ENCODE measurements around the gene TTLL11.

Gene TTLL11

GRCh38 chr9:121812159-121812735 lies 280.9 kb downstream of the TTLL11 start:
- Histone ChIP-seq H3K4me3 (ENCODE audit: control insufficient read depth in 1 of 7, extremely low read depth in 1 of 7, insufficient read depth in 4 of 7, low read depth in 2 of 7, low read length in 6 of 7) (no peak overlapping the region), H3K27me3 (replicated peaks in 2 of 5; ENCODE audit: control insufficient read depth in 4 of 5, insufficient read depth in 5 of 5, low read length in 4 of 5) (peaks cover 0 to 4% (median 0%) of the 10 kb centered on the region in 5 experiments), H3K4me1 (ENCODE audit: control extremely low read depth in 1 of 4, control insufficient read depth in 4 of 4, insufficient read depth in 4 of 4, low read length in 3 of 4) (no peaks in the 10 kb centered on the region), H3K9me3 (ENCODE audit: control extremely low read depth in 1 of 5, control insufficient read depth in 4 of 5, insufficient read depth in 2 of 5, low read depth in 1 of 5, low read length in 4 of 5) (no peaks in the 10 kb centered on the region), H3K36me3 (ENCODE audit: control insufficient read depth in 4 of 4, insufficient read depth in 4 of 4, low read length in 3 of 4) (no peaks in the 10 kb centered on the region), H3K27ac (ENCODE audit: insufficient read depth in 1 of 2, low read depth in 1 of 2, low read length in 2 of 2, poor library complexity in 1 of 2, severe bottlenecking in 2 of 2) (no peak overlapping the region)
- ChIA-PET POLR2A (no interaction called here), CTCF (interaction anchor here (0.6 to 1.4 kb wide), 2 partner anchors 9 to 54 kb away, joined by 3 to 5 read pairs; no protein-coding TSS in a partner anchor)
- no peak for DNase-seq
- WGBS (ENCODE audit: insufficient coverage): 100% methylated on average over 10 of the region's 12 CpGs

- Histone ChIP-seq H3K27me3 (replicated peaks in 2 of 5; ENCODE audit: control insufficient read depth in 4 of 5, insufficient read depth in 5 of 5, low read length in 4 of 5) (peaks cover 0 to 4% (median 0%) of the 10 kb centered on the region in 5 experiments), H3K4me3 (ENCODE audit: control insufficient read depth in 1 of 7, extremely low read depth in 1 of 7, insufficient read depth in 4 of 7, low read depth in 2 of 7, low read length in 6 of 7) (no peak overlapping the region), H3K27ac (ENCODE audit: insufficient read depth in 1 of 2, low read depth in 1 of 2, low read length in 2 of 2, poor library complexity in 1 of 2, severe bottlenecking in 2 of 2) (no peak overlapping the region), H3K4me1 (ENCODE audit: control extremely low read depth in 1 of 4, control insufficient read depth in 4 of 4, insufficient read depth in 4 of 4, low read length in 3 of 4) (no peaks in the 10 kb centered on the region), H3K9me3 (ENCODE audit: control extremely low read depth in 1 of 5, control insufficient read depth in 4 of 5, insufficient read depth in 2 of 5, low read depth in 1 of 5, low read length in 4 of 5) (no peaks in the 10 kb centered on the region), H3K36me3 (ENCODE audit: control insufficient read depth in 4 of 4, insufficient read depth in 4 of 4, low read length in 3 of 4) (no peaks in the 10 kb centered on the region)
- 96% methylated on average over 9 of the region's 10 CpGs for WGBS (ENCODE audit: insufficient coverage)
- POLR2A ChIA-PET: no interaction called here
- CTCF ChIA-PET: interaction anchor here (0.5 to 1.4 kb wide), 2 partner anchors 9 to 35 kb away, joined by 3 to 5 read pairs; no protein-coding TSS in a partner anchor
- no peak for DNase-seq
Observed at GRCh38 chr9:121811751-121812150, 281.4 kb downstream of the TTLL11 start.

- CTCF ChIA-PET: interaction anchor here (0.5 kb wide), 1 partner anchor 36 kb away, joined by 3 read pairs; no protein-coding TSS in a partner anchor
- peaks cover 0 to 4% (median 0%) of the 10 kb centered on the region in 5 experiments for H3K27me3 ChIP-seq (replicated peaks in 2 of 5; ENCODE audit: control insufficient read depth in 4 of 5, insufficient read depth in 5 of 5, low read length in 4 of 5)
- POLR2A ChIA-PET: no interaction called here
Observed at GRCh38 chr9:121811140-121811539, 282.0 kb downstream of the TTLL11 start.

GRCh38 chr9:121810489-121810888 lies 282.6 kb downstream of the TTLL11 start:
- Histone ChIP-seq H3K4me1 (ENCODE audit: control extremely low read depth in 1 of 4, control insufficient read depth in 4 of 4, insufficient read depth in 4 of 4, low read length in 3 of 4) (no peaks in the 10 kb centered on the region), H3K27me3 (replicated peaks in 2 of 5; ENCODE audit: control insufficient read depth in 4 of 5, insufficient read depth in 5 of 5, low read length in 4 of 5) (peaks cover 0 to 2% (median 0%) of the 10 kb centered on the region in 5 experiments), H3K36me3 (ENCODE audit: control insufficient read depth in 4 of 4, insufficient read depth in 4 of 4, low read length in 3 of 4) (no peaks in the 10 kb centered on the region), H3K9me3 (ENCODE audit: control extremely low read depth in 1 of 5, control insufficient read depth in 4 of 5, insufficient read depth in 2 of 5, low read depth in 1 of 5, low read length in 4 of 5) (no peaks in the 10 kb centered on the region), H3K27ac (ENCODE audit: insufficient read depth in 1 of 2, low read depth in 1 of 2, low read length in 2 of 2, poor library complexity in 1 of 2, severe bottlenecking in 2 of 2) (no peak overlapping the region), H3K4me3 (ENCODE audit: control insufficient read depth in 1 of 7, extremely low read depth in 1 of 7, insufficient read depth in 4 of 7, low read depth in 2 of 7, low read length in 6 of 7) (no peak overlapping the region)
- CTCF ChIA-PET: no interaction called here
- 60% methylated on average over 1 of the region's 3 CpGs for WGBS (ENCODE audit: insufficient coverage)
- no peak for DNase-seq
- POLR2A ChIA-PET: no interaction called here

More at GRCh38 chr9:121811140-121811539, 282.0 kb downstream of the TTLL11 start:
- H3K27ac ChIP-seq (ENCODE audit: insufficient read depth in 1 of 2, low read depth in 1 of 2, low read length in 2 of 2, poor library complexity in 1 of 2, severe bottlenecking in 2 of 2): no peak overlapping the region
- H3K36me3 ChIP-seq (ENCODE audit: control insufficient read depth in 4 of 4, insufficient read depth in 4 of 4, low read length in 3 of 4): no peaks in the 10 kb centered on the region
- no peaks in the 10 kb centered on the region for H3K9me3 ChIP-seq (ENCODE audit: control extremely low read depth in 1 of 5, control insufficient read depth in 4 of 5, insufficient read depth in 2 of 5, low read depth in 1 of 5, low read length in 4 of 5)
- H3K4me3 ChIP-seq (ENCODE audit: control insufficient read depth in 1 of 7, extremely low read depth in 1 of 7, insufficient read depth in 4 of 7, low read depth in 2 of 7, low read length in 6 of 7): no peak overlapping the region
- WGBS (ENCODE audit: insufficient coverage): 78% methylated on average over 8 of the region's 9 CpGs
- H3K4me1 ChIP-seq (ENCODE audit: control extremely low read depth in 1 of 4, control insufficient read depth in 4 of 4, insufficient read depth in 4 of 4, low read length in 3 of 4): no peaks in the 10 kb centered on the region
- DNase-seq: no peak

GRCh38 chr9:121809356-121810050 lies 283.6 kb downstream of the TTLL11 start:
- Histone ChIP-seq H3K27ac (ENCODE audit: insufficient read depth in 1 of 2, low read depth in 1 of 2, low read length in 2 of 2, poor library complexity in 1 of 2, severe bottlenecking in 2 of 2) (no peak overlapping the region), H3K27me3 (replicated peaks in 2 of 5; ENCODE audit: control insufficient read depth in 4 of 5, insufficient read depth in 5 of 5, low read length in 4 of 5) (peaks cover 0 to 2% (median 0%) of the 10 kb centered on the region in 5 experiments), H3K36me3 (ENCODE audit: control insufficient read depth in 4 of 4, insufficient read depth in 4 of 4, low read length in 3 of 4) (no peaks in the 10 kb centered on the region), H3K9me3 (ENCODE audit: control extremely low read depth in 1 of 5, control insufficient read depth in 4 of 5, insufficient read depth in 2 of 5, low read depth in 1 of 5, low read length in 4 of 5) (peaks cover 0 to 2% (median 0%) of the 10 kb centered on the region in 5 experiments), H3K4me3 (ENCODE audit: control insufficient read depth in 1 of 7, extremely low read depth in 1 of 7, insufficient read depth in 4 of 7, low read depth in 2 of 7, low read length in 6 of 7) (no peak overlapping the region), H3K4me1 (ENCODE audit: control extremely low read depth in 1 of 4, control insufficient read depth in 4 of 4, insufficient read depth in 4 of 4, low read length in 3 of 4) (no peaks in the 10 kb centered on the region)
- no peak for DNase-seq
- ChIA-PET CTCF (no interaction called here), POLR2A (no interaction called here)
- WGBS (ENCODE audit: insufficient coverage): 95% methylated on average over 12 of the region's 15 CpGs

GRCh38 chr9:121808781-121809180 lies 284.3 kb downstream of the TTLL11 start:
- Histone ChIP-seq H3K4me1 (ENCODE audit: control extremely low read depth in 1 of 4, control insufficient read depth in 4 of 4, insufficient read depth in 4 of 4, low read length in 3 of 4) (no peaks in the 10 kb centered on the region), H3K36me3 (ENCODE audit: control insufficient read depth in 4 of 4, insufficient read depth in 4 of 4, low read length in 3 of 4) (no peaks in the 10 kb centered on the region), H3K27me3 (replicated peaks in 2 of 5; ENCODE audit: control insufficient read depth in 4 of 5, insufficient read depth in 5 of 5, low read length in 4 of 5) (peaks cover 0 to 2% (median 0%) of the 10 kb centered on the region in 5 experiments), H3K9me3 (ENCODE audit: control extremely low read depth in 1 of 5, control insufficient read depth in 4 of 5, insufficient read depth in 2 of 5, low read depth in 1 of 5, low read length in 4 of 5) (peaks cover 0 to 6% (median 0%) of the 10 kb centered on the region in 5 experiments), H3K4me3 (ENCODE audit: control insufficient read depth in 1 of 7, extremely low read depth in 1 of 7, insufficient read depth in 4 of 7, low read depth in 2 of 7, low read length in 6 of 7) (no peak overlapping the region), H3K27ac (ENCODE audit: insufficient read depth in 1 of 2, low read depth in 1 of 2, low read length in 2 of 2, poor library complexity in 1 of 2, severe bottlenecking in 2 of 2) (no peak overlapping the region)
- ChIA-PET POLR2A (no interaction called here), CTCF (no interaction called here)
- 70% methylated on average over 4 of the region's 4 CpGs for WGBS (ENCODE audit: insufficient coverage)
- no peak for DNase-seq

GRCh38 chr9:121807823-121808278 lies 285.3 kb downstream of the TTLL11 start:
- H3K4me1 ChIP-seq (ENCODE audit: control extremely low read depth in 1 of 4, control insufficient read depth in 4 of 4, insufficient read depth in 4 of 4, low read length in 3 of 4): no peaks in the 10 kb centered on the region
- no peak overlapping the region for H3K27ac ChIP-seq (ENCODE audit: insufficient read depth in 1 of 2, low read depth in 1 of 2, low read length in 2 of 2, poor library complexity in 1 of 2, severe bottlenecking in 2 of 2)
- no peak for DNase-seq
- H3K9me3 ChIP-seq (ENCODE audit: control extremely low read depth in 1 of 5, control insufficient read depth in 4 of 5, insufficient read depth in 2 of 5, low read depth in 1 of 5, low read length in 4 of 5): peaks cover 0 to 6% (median 0%) of the 10 kb centered on the region in 5 experiments
- POLR2A ChIA-PET: no interaction called here
- H3K27me3 ChIP-seq (replicated peaks in 2 of 5; ENCODE audit: control insufficient read depth in 4 of 5, insufficient read depth in 5 of 5, low read length in 4 of 5): peaks cover 0 to under 1% (median 0%) of the 10 kb centered on the region in 5 experiments
- no peak overlapping the region for H3K4me3 ChIP-seq (ENCODE audit: control insufficient read depth in 1 of 7, extremely low read depth in 1 of 7, insufficient read depth in 4 of 7, low read depth in 2 of 7, low read length in 6 of 7)
- WGBS (ENCODE audit: insufficient coverage): 93% methylated on average over 14 of the region's 16 CpGs
- CTCF ChIA-PET: no interaction called here
- no peaks in the 10 kb centered on the region for H3K36me3 ChIP-seq (ENCODE audit: control insufficient read depth in 4 of 4, insufficient read depth in 4 of 4, low read length in 3 of 4)

All from common myeloid progenitor, CD34-positive (primary cell).